OCI-LY7 (cell line): ENCODE measurements around the gene PCBP3. TPM values are rescaled to one million over a fixed set of nuclear protein-coding genes. Genes with fewer than 3 reads are reported as not detected.

Experiments used
- BruUV-seq: library from RNA; stranded (reverse); fragments of 400-500 nt; replicated peaks from 2 replicates; lab custom pipeline; 2021; lab: Mats Ljungman, UMichigan
- CTCF ChIA-PET: fragments of 300-600 bp; sonication (Branson Sonifier 250); formaldehyde crosslinking; loops from one replicate; lab custom pipeline; 2022; ENCODE audit warnings: antibody characterized with exemption; ENCODE audit not compliant: unreplicated experiment; lab: Charles Lee
- POLR2A ChIA-PET: fragments of 300-600 bp; sonication (Branson Sonifier 250); formaldehyde crosslinking; loops from one replicate; lab custom pipeline; 2022; ENCODE audit warnings: antibody characterized with exemption; lab: Charles Lee
- DNase-seq: peaks from one replicate; pipeline ENCODE4 v3.0.0-alpha.2; 2015; ENCODE audit warnings: low spot score
- H2AFZ ChIP-seq: fragments of 200-600 bp; sonication (generic), shearing (Covaris generic); 2 replicates; pipeline ENCODE4 v1.6.1; 2014; ENCODE audit warnings: mild to moderate bottlenecking, antibody characterized with exemption, low read length, moderate library complexity
- H3K27ac ChIP-seq: fragments of 200-600 bp; sonication (generic); 2 replicates; pipeline ENCODE4 v1.5.1; 2014; ENCODE audit warnings: mixed run types, low read depth, mild to moderate bottlenecking, moderate library complexity, low read length, inconsistent platforms; ENCODE audit not compliant: poor library complexity, severe bottlenecking
- H3K36me3 ChIP-seq: fragments of 200-600 bp; sonication (generic); 2 replicates; pipeline ENCODE4 v1.6.1; 2014; ENCODE audit warnings: mild to moderate bottlenecking, antibody characterized with exemption, low read length, moderate library complexity, mixed read lengths; ENCODE audit not compliant: insufficient read depth
- H3K4me1 ChIP-seq: fragments of 200-600 bp; sonication (generic); 2 replicates; pipeline ENCODE4 v1.5.1; 2014; ENCODE audit warnings: mild to moderate bottlenecking, low read length; ENCODE audit not compliant: insufficient read depth, poor library complexity, severe bottlenecking
- H3K4me2 ChIP-seq: fragments of 200-600 bp; sonication (generic); 2 replicates; pipeline ENCODE4 v1.6.1; 2014; ENCODE audit warnings: mild to moderate bottlenecking, low read length
- H3K4me3 ChIP-seq: fragments of 200-600 bp; sonication (generic); 2 replicates; pipeline ENCODE4 v1.5.1; 2014; ENCODE audit warnings: mild to moderate bottlenecking, low read depth, low read length; ENCODE audit not compliant: poor library complexity, severe bottlenecking
- H3K79me2 ChIP-seq: fragments of 200-600 bp; sonication (generic); 2 replicates; pipeline ENCODE4 v1.6.1; 2016; ENCODE audit warnings: low read depth, mild to moderate bottlenecking, low read length, moderate library complexity, mixed read lengths; ENCODE audit not compliant: insufficient read depth
- H3K9me2 ChIP-seq: fragments of 200-600 bp; sonication (generic); 2 replicates; pipeline ENCODE4 v1.6.1; 2016; ENCODE audit warnings: mild to moderate bottlenecking, low read length, mixed read lengths; ENCODE audit not compliant: insufficient read depth
- H3K9me3 ChIP-seq: fragments of 200-600 bp; sonication (generic); 2 replicates; pipeline ENCODE4 v1.6.1; 2014; ENCODE audit warnings: mild to moderate bottlenecking, mixed run types, low read length, mixed read lengths
- H4K20me1 ChIP-seq: fragments of 200-600 bp; sonication (generic); 2 replicates; pipeline ENCODE4 v1.6.1; 2014; ENCODE audit warnings: mild to moderate bottlenecking, antibody characterized with exemption, low read length, moderate library complexity, mixed read lengths; ENCODE audit not compliant: insufficient read depth
- EZH2phosphoT487 ChIP-seq: fragments of 200-600 bp; sonication (generic); IDR thresholded peaks from 2 replicates; pipeline ENCODE4 v1.6.1; 2018; ENCODE audit warnings: low read depth, borderline replicate concordance, mild to moderate bottlenecking, mixed run types, antibody characterized with exemption, low read length, moderate library complexity, mixed read lengths
- intact Hi-C: fragments of 100-400 bp; cut with micrococcal nuclease; formaldehyde crosslinking; loops from one replicate; pipeline ENCODE4 v1.10.0; 2022; ENCODE audit not compliant: unreplicated experiment
- total RNA-seq, 2 experiments: library from RNA; depleted of rRNA in 1 of 2; stranded (reverse); fragments of >200 nt in 1 of 2; shearing (Covaris generic) in 1 of 2; gene quantifications; 2 replicates each; pipeline ENCODE4 v1.2.3, GENCODE V29; 2014 to 2022
- TF ChIP-seq, protein P1 (sequence below): fragments of 200-600 bp; sonication (generic); conservative IDR thresholded peaks from 2 replicates; pipeline ENCODE4 v1.5.1; 2014; ENCODE audit warnings: mild to moderate bottlenecking, antibody characterized with exemption, low read length, moderate library complexity, mixed read lengths

Gene PCBP3
- total RNA-seq, 2 experiments from 2014 or later, result 0.61 TPM; not detected in 1

DNA sequence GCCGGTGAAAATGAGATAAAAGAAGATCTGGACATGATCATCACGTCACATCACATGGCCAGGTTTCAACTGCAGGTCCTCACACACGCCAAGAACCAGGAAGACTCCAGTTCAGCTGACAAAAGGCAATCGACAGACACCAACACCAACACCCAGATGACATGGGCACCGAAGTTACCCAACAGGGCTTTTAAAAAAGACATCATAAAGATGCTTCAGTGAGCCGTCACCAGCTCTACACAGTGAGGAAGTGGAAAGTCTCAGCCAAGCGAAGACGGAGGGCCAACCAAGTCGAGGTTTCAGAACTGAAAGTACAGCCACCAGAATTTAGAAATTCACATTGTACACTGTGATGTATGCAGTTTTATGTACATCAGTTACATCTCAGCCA lies 183.8 kb downstream of the PCBP3 start:
- no peaks in the 10 kb centered on the region for H3K9me3 ChIP-seq
- H2AFZ ChIP-seq, result no peak overlapping the region
- no peak for DNase-seq
- no peaks in the 10 kb centered on the region for H3K79me2 ChIP-seq
- no peaks in the 10 kb centered on the region for H3K4me1 ChIP-seq
- H3K27ac ChIP-seq, result no peak overlapping the region
- CTCF ChIA-PET, result no interaction called here
- H3K36me3 ChIP-seq, result no peaks in the 10 kb centered on the region
- TF ChIP-seq EZH2phosphoT487, result no peak
- TF ChIP-seq, protein P1, sequence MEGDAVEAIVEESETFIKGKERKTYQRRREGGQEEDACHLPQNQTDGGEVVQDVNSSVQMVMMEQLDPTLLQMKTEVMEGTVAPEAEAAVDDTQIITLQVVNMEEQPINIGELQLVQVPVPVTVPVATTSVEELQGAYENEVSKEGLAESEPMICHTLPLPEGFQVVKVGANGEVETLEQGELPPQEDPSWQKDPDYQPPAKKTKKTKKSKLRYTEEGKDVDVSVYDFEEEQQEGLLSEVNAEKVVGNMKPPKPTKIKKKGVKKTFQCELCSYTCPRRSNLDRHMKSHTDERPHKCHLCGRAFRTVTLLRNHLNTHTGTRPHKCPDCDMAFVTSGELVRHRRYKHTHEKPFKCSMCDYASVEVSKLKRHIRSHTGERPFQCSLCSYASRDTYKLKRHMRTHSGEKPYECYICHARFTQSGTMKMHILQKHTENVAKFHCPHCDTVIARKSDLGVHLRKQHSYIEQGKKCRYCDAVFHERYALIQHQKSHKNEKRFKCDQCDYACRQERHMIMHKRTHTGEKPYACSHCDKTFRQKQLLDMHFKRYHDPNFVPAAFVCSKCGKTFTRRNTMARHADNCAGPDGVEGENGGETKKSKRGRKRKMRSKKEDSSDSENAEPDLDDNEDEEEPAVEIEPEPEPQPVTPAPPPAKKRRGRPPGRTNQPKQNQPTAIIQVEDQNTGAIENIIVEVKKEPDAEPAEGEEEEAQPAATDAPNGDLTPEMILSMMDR, result no peak
- no peaks in the 10 kb centered on the region for H3K9me2 ChIP-seq
- H3K4me2 ChIP-seq, result no peak overlapping the region
- intact Hi-C loops, result no loop called here
- POLR2A ChIA-PET, result no interaction called here
- BruUV-seq, result no TSS peak
- no peak overlapping the region for H3K4me3 ChIP-seq
- H4K20me1 ChIP-seq, result no peaks in the 10 kb centered on the region

DNA sequence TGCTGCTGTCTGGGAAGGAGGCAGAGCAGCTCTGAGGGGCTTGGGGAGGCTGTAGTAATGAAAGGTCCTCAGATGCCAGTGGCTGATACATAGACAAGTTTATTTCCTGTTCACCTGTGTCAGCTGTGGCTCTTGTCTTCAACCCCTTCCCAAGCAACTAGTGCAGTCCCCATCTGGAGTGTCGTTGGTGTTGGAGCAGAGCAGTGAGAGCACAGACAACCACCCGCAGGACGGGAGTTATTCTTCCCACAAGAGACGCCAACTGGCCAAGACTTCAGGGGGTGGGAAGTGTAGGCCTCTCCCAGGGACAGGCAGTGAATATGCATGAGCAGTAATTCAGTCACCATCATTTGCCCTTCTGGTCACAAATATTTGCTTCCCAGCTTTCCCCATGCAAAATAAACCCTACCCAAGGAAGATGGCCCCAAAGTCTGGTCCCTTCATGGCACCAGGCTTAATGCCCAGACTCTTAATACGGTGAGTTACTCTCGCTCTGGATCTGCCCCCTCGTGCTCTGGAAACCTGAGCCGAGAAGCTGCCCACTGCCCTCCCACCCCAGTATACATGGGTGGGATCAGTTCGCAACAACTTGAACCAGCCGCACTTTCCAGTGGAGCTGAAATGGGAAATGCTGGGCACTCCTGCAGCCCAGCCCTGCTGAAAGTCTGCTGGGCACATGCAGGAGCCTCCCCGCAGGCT lies 184.5 kb downstream of the PCBP3 start:
- POLR2A ChIA-PET, result no interaction called here
- Histone ChIP-seq H4K20me1 (no peaks in the 10 kb centered on the region), H3K4me3 (no peak overlapping the region), H2AFZ (no peak overlapping the region), H3K4me1 (no peaks in the 10 kb centered on the region), H3K27ac (no peak overlapping the region), H3K79me2 (no peaks in the 10 kb centered on the region), H3K9me2 (no peaks in the 10 kb centered on the region), H3K4me2 (no peak overlapping the region), H3K9me3 (no peaks in the 10 kb centered on the region), H3K36me3 (no peaks in the 10 kb centered on the region)
- DNase-seq, result no peak
- TF ChIP-seq, protein P1, result no peak
- no peak for TF ChIP-seq EZH2phosphoT487
- CTCF ChIA-PET, result no interaction called here
- intact Hi-C loops, result no loop called here
- no TSS peak for BruUV-seq
